ES-I3 (cell line): ENCODE measurements around the gene PTEN.

ENCODE experiments used
- H3K36me3 ChIP-seq: 2 replicates; pipeline ENCODE4 v1.6.1; 2013; ENCODE audit warnings: mild to moderate bottlenecking, low read length, control low read depth, moderate library complexity; ENCODE audit not compliant: insufficient read depth
- H3K4me1 ChIP-seq: 2 replicates; pipeline ENCODE4 v1.6.1; 2013; ENCODE audit warnings: mild to moderate bottlenecking, control low read depth, low read length; ENCODE audit not compliant: insufficient read depth
- H3K9ac ChIP-seq: 2 replicates; pipeline ENCODE4 v1.6.1; 2013; ENCODE audit warnings: low read depth, mild to moderate bottlenecking, low read length, moderate library complexity
- H3K9me3 ChIP-seq: 2 replicates; pipeline ENCODE4 v1.6.1; 2013; ENCODE audit warnings: mild to moderate bottlenecking, low read length, moderate library complexity; ENCODE audit not compliant: control insufficient read depth, insufficient read depth

The PTEN gene

GRCh38 chr10:87976101-87976743 is 112.8 kb downstream of the PTEN start:
- H3K4me1 ChIP-seq, result peaks cover 31% of the 10 kb centered on the region
- H3K9me3 ChIP-seq, result 0 out of 2 replicates have a peak, but pooled peaks cover 7% of the 10 kb centered on the region
- H3K36me3 ChIP-seq, result no peaks in the 10 kb centered on the region
- H3K9ac ChIP-seq, result no peak overlapping the region

GRCh38 chr10:87978166-87978565 is 114.7 kb downstream of the PTEN start:
- Histone ChIP-seq H3K9ac (no peak overlapping the region), H3K9me3 (no peaks in the 10 kb centered on the region), H3K36me3 (no peaks in the 10 kb centered on the region), H3K4me1 (peaks cover 31% of the 10 kb centered on the region)

GRCh38 chr10:87979847-87980246 is 116.4 kb downstream of the PTEN start:
- no peaks in the 10 kb centered on the region for H3K36me3 ChIP-seq
- H3K9ac ChIP-seq, result no peak overlapping the region
- H3K9me3 ChIP-seq, result no peaks in the 10 kb centered on the region
- H3K4me1 ChIP-seq, result peaks cover 22% of the 10 kb centered on the region

GRCh38 chr10:87983716-87984115 is 120.3 kb downstream of the PTEN start:
- Histone ChIP-seq H3K36me3 (no peaks in the 10 kb centered on the region), H3K4me1 (0 out of 2 replicates have a peak, but pooled peaks cover 5% of the 10 kb centered on the region), H3K9me3 (no peaks in the 10 kb centered on the region), H3K9ac (no peak overlapping the region)

- Histone ChIP-seq H3K9me3 (no peaks in the 10 kb centered on the region), H3K4me1 (no peaks in the 10 kb centered on the region), H3K36me3 (no peaks in the 10 kb centered on the region), H3K9ac (no peak overlapping the region)
These were observed 123.8 kb downstream of the PTEN start for GRCh38 chr10:87987206-87987605.

GRCh38 chr10:87991946-87992345 is 128.5 kb downstream of the PTEN start:
- no peaks in the 10 kb centered on the region for H3K4me1 ChIP-seq
- no peaks in the 10 kb centered on the region for H3K36me3 ChIP-seq
- H3K9ac ChIP-seq, result no peak overlapping the region
- H3K9me3 ChIP-seq, result no peaks in the 10 kb centered on the region

- Histone ChIP-seq H3K4me1 (peaks cover 4% of the 10 kb centered on the region; the same call in 1 of the 2 replicates), H3K9ac (no peak overlapping the region), H3K36me3 (no peaks in the 10 kb centered on the region), H3K9me3 (no peaks in the 10 kb centered on the region; the same call in 1 of the 2 replicates)
These were observed 141.0 kb downstream of the PTEN start for GRCh38 chr10:88004451-88004850.

- H3K9ac ChIP-seq, result no peak overlapping the region
These were observed 142.8 kb downstream of the PTEN start for GRCh38 chr10:88006261-88006660.

GRCh38 chr10:88008866-88009470 is 145.5 kb downstream of the PTEN start:
- Histone ChIP-seq H3K36me3 (no peaks in the 10 kb centered on the region), H3K9ac (no peak overlapping the region), H3K4me1 (peaks cover 4% of the 10 kb centered on the region; the same call in 1 of the 2 replicates), H3K9me3 (no peaks in the 10 kb centered on the region)

More at GRCh38 chr10:88006261-88006660, 142.8 kb downstream of the PTEN start:
- H3K4me1 ChIP-seq, result peaks cover 4% of the 10 kb centered on the region; the same call in 1 of the 2 replicates
- H3K36me3 ChIP-seq, result no peaks in the 10 kb centered on the region
- H3K9me3 ChIP-seq, result no peaks in the 10 kb centered on the region

GRCh38 chr10:88012641-88013040 is 149.2 kb downstream of the PTEN start:
- Histone ChIP-seq H3K4me1 (no peaks in the 10 kb centered on the region), H3K9ac (no peak overlapping the region), H3K36me3 (no peaks in the 10 kb centered on the region), H3K9me3 (no peaks in the 10 kb centered on the region)

- Histone ChIP-seq H3K4me1 (no peaks in the 10 kb centered on the region), H3K9me3 (no peaks in the 10 kb centered on the region), H3K9ac (no peak overlapping the region), H3K36me3 (no peaks in the 10 kb centered on the region)
These were observed 154.4 kb downstream of the PTEN start for GRCh38 chr10:88017781-88018180.

GRCh38 chr10:88019753-88020152 is 156.3 kb downstream of the PTEN start:
- H3K4me1 ChIP-seq, result no peaks in the 10 kb centered on the region
- H3K36me3 ChIP-seq, result no peaks in the 10 kb centered on the region
- H3K9ac ChIP-seq, result no peak overlapping the region
- H3K9me3 ChIP-seq, result no peaks in the 10 kb centered on the region
